ENCODE results near the gene CA14. TPM values are rescaled to one million over a fixed set of nuclear protein-coding genes. Genes with fewer than 3 reads are reported as not detected.
A peak's percentile ranks its signal among the peaks of the same experiment; 100 is the strongest.
"Not testable (repeated sequence)": the region's sequence is repeated elsewhere in the genome, so short reads cannot be mapped to it uniquely, and the experiment has no call there.

CA14 gene
- total RNA-seq, 1 donor from 2014 or later, result 0.38 TPM

DNA sequence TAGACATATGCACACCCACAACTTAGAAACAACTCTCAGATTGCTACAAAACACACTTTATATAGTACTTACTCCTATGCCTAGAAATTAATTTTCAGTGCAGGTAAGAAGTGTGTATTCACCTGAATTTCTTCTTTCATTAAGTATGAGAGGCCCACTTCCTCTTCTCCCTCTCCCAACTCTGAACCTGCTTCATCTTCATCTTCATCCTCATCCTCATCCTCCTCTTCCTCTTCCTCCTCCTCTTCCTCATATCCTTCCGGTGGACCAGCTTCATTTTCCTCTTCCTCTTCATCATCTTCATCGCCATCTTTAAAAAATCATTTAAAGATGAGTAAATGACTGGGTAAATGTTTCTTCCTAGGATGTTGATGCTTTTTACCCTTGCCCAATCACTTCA lies 31.1 kb upstream of the CA14 start:
- TF ChIP-seq, protein P1, sequence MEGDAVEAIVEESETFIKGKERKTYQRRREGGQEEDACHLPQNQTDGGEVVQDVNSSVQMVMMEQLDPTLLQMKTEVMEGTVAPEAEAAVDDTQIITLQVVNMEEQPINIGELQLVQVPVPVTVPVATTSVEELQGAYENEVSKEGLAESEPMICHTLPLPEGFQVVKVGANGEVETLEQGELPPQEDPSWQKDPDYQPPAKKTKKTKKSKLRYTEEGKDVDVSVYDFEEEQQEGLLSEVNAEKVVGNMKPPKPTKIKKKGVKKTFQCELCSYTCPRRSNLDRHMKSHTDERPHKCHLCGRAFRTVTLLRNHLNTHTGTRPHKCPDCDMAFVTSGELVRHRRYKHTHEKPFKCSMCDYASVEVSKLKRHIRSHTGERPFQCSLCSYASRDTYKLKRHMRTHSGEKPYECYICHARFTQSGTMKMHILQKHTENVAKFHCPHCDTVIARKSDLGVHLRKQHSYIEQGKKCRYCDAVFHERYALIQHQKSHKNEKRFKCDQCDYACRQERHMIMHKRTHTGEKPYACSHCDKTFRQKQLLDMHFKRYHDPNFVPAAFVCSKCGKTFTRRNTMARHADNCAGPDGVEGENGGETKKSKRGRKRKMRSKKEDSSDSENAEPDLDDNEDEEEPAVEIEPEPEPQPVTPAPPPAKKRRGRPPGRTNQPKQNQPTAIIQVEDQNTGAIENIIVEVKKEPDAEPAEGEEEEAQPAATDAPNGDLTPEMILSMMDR (IDR thresholded peaks at IDR 0.05), result no peak
- H3K9me3 ChIP-seq, result no peaks in the 10 kb centered on the region
- no peaks in the 10 kb centered on the region for H3K4me1 ChIP-seq
- DNase-seq, result no peak
- intact Hi-C loops (cut with DNase I), result no loop called here
- peaks cover 82% of the 10 kb centered on the region for H3K36me3 ChIP-seq
- H3K27me3 ChIP-seq (ENCODE audit: low read depth), result no peaks in the 10 kb centered on the region
- H3K27ac ChIP-seq, result no peak overlapping the region
- ATAC-seq, result no peak
- H3K4me3 ChIP-seq, result no peak overlapping the region

DNA sequence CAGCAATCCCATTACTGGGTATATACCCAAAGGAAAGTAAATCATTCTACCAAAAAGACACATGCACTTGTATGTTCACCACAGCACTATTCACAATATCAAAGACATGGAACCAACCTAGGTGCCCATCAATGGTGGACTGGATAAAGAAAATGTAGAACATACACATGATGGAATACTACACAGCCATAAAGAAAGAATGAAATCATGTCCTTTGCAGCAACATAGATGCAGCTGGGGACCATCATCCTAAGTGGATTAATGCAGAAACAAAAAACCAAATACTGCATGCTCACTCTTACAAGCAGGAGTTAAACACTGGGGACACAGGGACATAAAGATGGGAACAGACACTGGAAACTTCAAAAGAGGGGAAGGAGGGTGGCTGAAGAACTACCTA lies 30.3 kb upstream of the CA14 start:
- intact Hi-C loops (cut with DNase I), result no loop called here
- no peak overlapping the region for H3K27ac ChIP-seq
- no peaks in the 10 kb centered on the region for H3K27me3 ChIP-seq (ENCODE audit: low read depth)
- TF ChIP-seq, protein P1 (IDR thresholded peaks at IDR 0.05), result no peak
- ATAC-seq (no peak), DNase-seq (no peak)
- no peak overlapping the region for H3K4me3 ChIP-seq
- no peaks in the 10 kb centered on the region for H3K4me1 ChIP-seq
- H3K9me3 ChIP-seq, result no peaks in the 10 kb centered on the region
- peaks cover 75% of the 10 kb centered on the region for H3K36me3 ChIP-seq

- H3K4me3 ChIP-seq; intact Hi-C loops (cut with DNase I); H3K9me3 ChIP-seq; ATAC-seq; DNase-seq; H3K4me1 ChIP-seq; H3K27ac ChIP-seq; H3K27me3 ChIP-seq (ENCODE audit: low read depth): not testable (repeated sequence)
- H3K36me3 ChIP-seq, result peaks cover 65% of the 10 kb centered on the region
Measured at GRCh38 chr1:150228246-150228645, 29.3 kb upstream of the CA14 start.

DNA sequence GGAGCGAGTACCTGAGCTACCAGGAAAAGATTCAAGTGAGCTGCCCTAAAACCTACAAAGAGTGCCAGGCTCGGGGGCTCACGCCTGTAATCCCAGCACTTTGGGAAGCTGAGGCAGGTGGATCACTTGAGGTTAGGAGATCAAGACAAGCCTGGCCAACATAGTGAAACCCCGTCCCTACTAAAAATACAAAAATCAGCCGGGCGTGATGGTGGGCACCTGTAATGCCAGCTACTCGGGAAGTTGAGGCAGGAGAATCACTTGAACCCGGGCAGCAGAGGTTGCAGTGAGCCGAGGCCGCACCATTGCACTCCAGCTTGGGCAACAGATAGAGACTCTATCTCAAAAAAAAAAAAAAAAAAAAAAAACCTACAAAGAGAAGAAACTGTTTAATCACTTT lies 24.7 kb upstream of the CA14 start:
- H3K27me3 ChIP-seq (ENCODE audit: low read depth); DNase-seq; H3K9me3 ChIP-seq; H3K4me3 ChIP-seq; ATAC-seq; intact Hi-C loops (cut with DNase I): not testable (repeated sequence)
- peak overlapping the region; percentile 96 for H3K27ac ChIP-seq
- H3K36me3 ChIP-seq, result peaks cover 24% of the 10 kb centered on the region
- H3K4me1 ChIP-seq, result peaks cover 18% of the 10 kb centered on the region

DNA sequence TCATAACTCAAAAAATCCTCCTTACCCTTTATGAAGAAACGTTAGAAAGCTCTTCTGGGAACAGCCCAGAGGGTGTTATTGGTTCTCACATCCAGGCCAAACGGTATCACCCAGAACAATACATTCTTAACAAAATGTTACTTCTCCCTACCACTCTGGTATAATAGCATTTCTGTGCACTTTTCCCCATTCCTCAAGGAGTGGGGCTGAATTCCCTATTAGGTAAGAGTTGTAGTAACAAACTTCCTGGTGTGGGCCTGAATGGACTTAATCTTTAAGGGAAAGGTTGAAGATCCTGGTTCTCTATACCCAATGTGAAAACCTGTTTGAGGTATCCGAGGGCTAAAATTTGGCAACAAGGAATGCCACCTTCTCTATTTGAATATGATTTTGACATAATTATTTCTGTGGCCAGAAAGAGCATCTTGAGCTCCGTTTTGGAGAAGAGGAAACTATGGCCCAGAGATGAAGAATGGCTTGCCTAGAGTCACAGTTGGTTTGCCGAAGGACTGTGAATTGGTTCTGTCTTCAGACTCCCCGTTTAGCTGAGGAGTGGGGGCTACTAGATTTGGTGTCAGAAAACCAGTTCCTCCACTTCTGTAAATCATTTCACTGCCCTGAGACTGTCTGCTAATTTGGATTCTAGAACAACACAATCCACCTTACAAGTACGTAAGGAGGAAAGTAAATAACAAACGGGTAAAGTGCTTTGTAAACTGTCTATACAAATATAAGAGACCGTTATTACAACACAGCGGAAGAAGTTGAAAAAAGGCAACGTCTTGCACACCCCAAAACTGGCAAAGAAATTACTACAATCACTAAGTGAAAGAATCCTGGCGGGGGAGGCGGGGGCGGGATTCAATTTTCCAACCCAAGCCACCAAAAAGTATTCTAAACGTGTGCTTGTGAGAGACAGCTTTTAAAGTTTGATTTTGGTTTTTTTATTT lies 23.9 kb upstream of the CA14 start:
- intact Hi-C loops (cut with DNase I), result no loop called here
- Histone ChIP-seq H3K27ac (peak overlapping the region; percentile 96), H3K36me3 (peaks cover 17% of the 10 kb centered on the region), H3K4me3 (peak overlapping the region; percentile 75), H3K27me3 (ENCODE audit: low read depth) (no peaks in the 10 kb centered on the region), H3K9me3 (no peaks in the 10 kb centered on the region), H3K4me1 (peaks cover 18% of the 10 kb centered on the region)
- TF ChIP-seq, protein P1 (IDR thresholded peaks at IDR 0.05), result no peak
- DNase-seq (no peak), ATAC-seq (peak; percentile 54 to 64)

DNA sequence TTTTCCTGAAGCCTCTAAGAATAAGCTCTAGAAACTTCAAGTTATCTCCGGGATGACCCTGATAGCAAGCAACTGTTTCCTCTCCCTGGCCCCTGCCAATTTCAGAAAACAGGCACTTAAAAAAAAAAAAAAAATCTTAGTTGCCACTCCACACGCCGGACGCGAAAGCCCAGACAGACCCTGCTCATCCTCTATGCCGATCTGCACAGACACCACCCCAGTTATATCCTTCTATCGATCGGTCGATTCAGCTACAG lies 23.3 kb upstream of the CA14 start:
- H3K36me3 ChIP-seq, result peaks cover 13% of the 10 kb centered on the region
- H3K4me1 ChIP-seq, result peaks cover 18% of the 10 kb centered on the region
- H3K27me3 ChIP-seq (ENCODE audit: low read depth), result no peaks in the 10 kb centered on the region
- intact Hi-C loops (cut with DNase I), result no loop called here
- TF ChIP-seq, protein P1 (IDR thresholded peaks at IDR 0.05), result no peak
- no peaks in the 10 kb centered on the region for H3K9me3 ChIP-seq
- DNase-seq (no peak), ATAC-seq (no peak)
- H3K4me3 ChIP-seq, result peak overlapping the region; percentile 75
- peak overlapping the region; percentile 96 for H3K27ac ChIP-seq

Measured in lower lobe of right lung (tissue), 2 donors.